Stimulated activated CD8-positive, alpha-beta memory T cell treated with anti-CD3 and anti-CD28 coated beads, Interleukin-15, amount 100 ng/mL, for 1 hour (primary cell): Measurements from ENCODE around the gene FBP2.
"Not testable (repeated sequence)": the region's sequence is repeated elsewhere in the genome, so short reads cannot be mapped to it uniquely, and the experiment has no call there.

ENCODE experiments used
- DNase-seq: peaks from one replicate; pipeline ENCODE4 v3.0.0-alpha.2; 2020; ENCODE audit warnings: low read depth

FBP2 gene

DNA sequence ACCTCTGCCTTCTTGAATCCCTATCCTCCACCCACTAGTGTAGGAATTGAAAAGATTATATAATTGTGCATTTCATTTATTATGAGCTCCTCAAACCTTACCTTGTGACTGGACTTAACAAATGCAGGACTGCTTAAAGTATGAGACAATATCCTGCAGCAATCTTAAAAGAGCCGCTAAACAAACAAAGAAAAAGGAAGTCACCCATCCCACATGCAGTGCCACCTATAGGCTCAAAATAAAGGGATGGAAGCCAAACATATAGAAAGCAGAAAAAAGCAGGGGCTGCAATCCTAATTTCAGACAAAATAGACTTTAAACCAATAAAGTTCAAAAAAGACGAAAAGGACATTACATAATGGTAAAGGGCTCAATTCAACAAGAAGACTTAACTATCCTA is 30.1 kb downstream of the FBP2 start:
- DNase-seq: no peak

- DNase-seq: no peak
These were observed 33.4 kb downstream of the FBP2 start for GRCh38 chr9:94560237-94560636.

- no peak for DNase-seq
These were observed 36.2 kb downstream of the FBP2 start for GRCh38 chr9:94557376-94557775.

- DNase-seq: no peak
These were observed 38.9 kb downstream of the FBP2 start, which contains the start of gene PCAT7 for GRCh38 chr9:94554439-94555331. Gene PCAT7 (plus strand): TSS chr9:94555083.

DNA sequence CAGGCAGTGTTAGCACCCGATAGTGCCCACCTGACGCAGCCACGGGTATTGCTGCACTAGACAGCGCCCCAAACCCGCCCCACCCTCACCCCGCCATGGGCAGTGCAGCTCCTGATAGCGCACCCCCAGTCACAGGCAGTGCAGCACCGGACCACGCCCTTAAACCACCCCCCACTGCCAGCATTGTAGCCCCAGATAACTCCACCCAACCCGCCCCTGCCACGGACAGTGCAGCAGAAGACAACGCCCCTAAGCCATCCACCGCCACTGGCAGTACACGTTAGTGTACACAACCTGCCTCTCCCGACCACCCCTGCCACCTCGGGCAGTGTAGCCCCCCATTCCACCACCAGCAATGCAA is 39.6 kb downstream of the FBP2 start:
- no peak for DNase-seq

GRCh38 chr9:94553029-94553938 is 40.3 kb downstream of the FBP2 start:
- DNase-seq: no peak

- DNase-seq: no peak
These were observed 47.7 kb downstream of the FBP2 start for GRCh38 chr9:94545940-94546339.

DNA sequence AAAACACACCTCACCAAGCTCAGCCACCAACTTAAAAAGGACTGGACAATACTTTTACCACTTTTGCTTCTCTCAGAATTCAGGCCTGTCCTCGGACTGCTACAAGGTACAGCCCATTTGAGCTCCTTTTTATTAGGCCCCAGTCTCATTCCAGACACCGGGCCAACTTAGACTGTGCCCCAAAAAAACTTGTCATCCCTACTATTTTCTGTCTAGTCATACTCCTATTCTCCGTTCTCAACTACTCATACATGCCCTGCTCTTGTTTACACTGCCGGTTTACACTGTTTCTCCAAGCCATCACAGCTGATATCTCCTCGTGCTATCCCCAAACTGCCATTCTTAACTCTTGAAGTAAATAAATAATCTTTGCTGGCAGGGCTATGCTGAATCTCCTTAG is 49.3 kb downstream of the FBP2 start:
- not testable (repeated sequence) for DNase-seq

GRCh38 chr9:94538908-94539307 is 54.7 kb downstream of the FBP2 start:
- DNase-seq: no peak

DNA sequence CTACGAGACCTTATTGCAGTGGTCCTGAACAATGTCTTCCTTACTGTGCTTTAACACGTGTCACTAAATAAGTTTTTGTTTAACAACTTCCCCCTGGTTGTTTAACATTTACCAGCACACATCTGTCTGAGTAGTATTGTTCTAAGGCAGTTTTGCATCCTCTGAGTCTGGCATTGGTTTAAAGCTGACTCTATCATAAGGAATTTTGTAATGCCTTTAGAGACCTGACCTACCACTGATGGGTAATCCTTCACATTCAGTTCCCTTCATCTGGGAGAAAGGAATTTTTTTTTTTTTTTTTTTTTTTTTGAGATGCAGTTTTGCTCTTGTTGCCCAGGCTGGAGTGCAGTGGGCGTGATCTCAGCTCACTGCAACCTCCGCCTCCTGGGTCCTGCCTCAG is 58.7 kb downstream of the FBP2 start:
- DNase-seq: no peak

- DNase-seq: no peak
These were observed 60.0 kb downstream of the FBP2 start for GRCh38 chr9:94533601-94534000.

- no peak for DNase-seq
These were observed 60.5 kb downstream of the FBP2 start for GRCh38 chr9:94533155-94533554.

GRCh38 chr9:94528886-94529285 is 64.7 kb downstream of the FBP2 start:
- DNase-seq: no peak

- no peak for DNase-seq
These were observed 66.7 kb downstream of the FBP2 start for GRCh38 chr9:94526951-94527350.

DNA sequence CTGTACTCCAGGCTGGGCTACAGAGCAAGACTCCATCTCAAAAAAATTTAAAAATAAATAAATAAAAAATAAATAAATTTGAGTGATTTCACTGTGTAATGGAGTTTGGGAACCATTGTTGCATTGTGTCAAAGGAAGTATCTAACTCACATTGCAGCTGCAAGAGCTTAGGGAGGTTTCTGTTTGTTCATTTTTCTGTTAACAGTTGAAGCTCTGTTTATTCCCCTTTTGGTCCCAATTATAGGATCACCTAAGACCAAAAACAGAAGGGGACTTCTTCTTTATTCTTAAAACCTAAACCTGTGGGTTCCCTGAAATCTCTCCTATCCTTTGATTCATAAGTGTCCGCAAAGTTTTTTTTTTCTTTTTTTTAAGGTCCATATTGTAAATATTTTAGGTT is 67.4 kb downstream of the FBP2 start:
- no peak for DNase-seq

- no peak for DNase-seq
These were observed 68.1 kb downstream of the FBP2 start for GRCh38 chr9:94525396-94526035.

DNA sequence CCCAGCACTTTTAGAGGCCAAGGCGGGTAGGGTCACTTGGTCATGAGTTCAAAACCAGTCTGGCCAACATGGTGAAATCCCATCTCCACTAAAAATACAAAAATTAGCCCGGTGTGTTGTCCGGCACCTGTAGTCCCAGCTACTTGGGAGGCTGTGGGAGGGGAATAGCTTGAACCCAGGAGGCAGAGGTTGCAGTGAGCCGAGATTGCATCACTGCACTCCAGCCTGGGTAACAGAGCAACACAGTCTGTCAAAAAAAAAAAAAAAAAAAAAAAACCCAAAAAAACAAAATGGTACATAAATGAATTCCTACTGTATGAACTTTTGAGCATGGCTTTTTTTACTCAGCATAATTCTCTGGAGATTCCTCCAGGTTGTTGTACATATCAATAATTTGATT is 76.4 kb downstream of the FBP2 start:
- no peak for DNase-seq

DNA sequence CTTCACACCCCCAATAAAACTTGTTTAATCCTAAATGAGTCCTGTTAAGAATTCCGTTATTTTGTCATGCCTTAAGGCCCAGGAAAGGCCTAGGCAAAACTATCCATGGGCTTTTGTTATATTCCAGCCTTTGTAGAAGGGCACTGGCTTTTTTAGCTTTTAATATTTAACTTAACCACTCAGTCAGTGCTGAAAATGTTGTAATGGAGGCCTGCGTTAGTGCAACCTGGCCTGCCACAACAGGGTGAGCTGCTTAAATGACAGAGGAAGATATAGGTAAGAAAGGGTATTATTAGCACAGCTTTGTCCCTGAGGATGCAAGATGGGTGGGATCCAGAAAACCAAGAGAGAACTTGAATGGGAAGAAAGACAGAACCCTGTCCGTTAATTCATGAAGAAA is 78.9 kb downstream of the FBP2 start:
- no peak for DNase-seq

DNA sequence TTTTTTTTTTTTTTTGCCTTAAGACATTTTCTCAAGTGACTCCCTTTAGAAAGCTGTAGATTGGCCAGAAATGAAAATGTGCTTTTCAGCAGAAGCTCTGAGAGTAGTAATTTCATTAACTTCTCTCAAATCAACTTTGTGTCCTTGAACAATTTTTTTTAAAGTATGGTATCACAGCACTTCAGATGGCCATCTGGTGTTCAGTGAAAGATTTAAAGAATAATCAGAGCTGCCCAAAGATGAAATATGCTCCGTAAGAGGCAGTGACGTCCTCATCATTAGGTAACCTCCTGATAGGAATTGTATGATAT is 81.7 kb downstream of the FBP2 start:
- no peak for DNase-seq

DNA sequence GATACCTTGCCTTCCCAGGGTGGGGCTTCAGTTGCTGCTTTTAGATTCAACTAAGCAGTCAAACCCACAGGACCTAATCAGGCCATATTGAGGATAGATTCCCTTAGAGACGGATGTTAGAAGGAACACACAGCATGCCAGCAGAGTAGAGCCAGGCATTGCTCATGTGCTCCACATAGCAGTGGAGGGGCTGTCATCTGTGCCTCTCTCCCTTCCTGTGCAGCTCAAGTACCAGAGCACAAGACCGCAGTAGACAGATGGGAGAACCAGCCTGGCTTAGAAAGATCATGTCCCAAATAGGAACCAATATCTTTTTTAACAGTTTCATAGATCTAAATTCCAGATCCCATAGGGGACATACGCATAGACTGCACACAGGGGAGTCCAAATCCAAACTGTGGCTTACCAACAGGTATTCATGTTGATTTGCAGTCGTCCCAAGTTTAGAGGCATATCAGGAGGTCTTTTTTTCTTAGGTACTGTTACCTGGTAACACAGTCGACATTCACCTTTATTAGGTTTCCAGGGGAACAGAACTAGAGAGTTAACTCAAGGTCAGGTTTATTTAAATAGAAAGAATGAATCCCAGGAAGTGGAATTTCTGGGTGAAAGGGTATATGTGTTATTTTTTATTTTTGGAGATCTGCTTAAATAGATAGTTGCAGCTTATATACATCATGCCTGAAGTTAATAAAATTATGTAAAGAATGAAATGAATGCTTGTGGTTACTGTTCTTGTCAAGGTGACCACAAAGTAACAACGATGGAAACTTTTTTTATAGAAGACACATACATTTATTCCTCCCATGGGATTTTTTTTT is 82.3 kb downstream of the FBP2 start:
- no peak for DNase-seq
